Progenitor cell of endocrine pancreas (in vitro differentiated cells): ENCODE results near the gene FGFR2. TPM values are rescaled to one million over a fixed set of nuclear protein-coding genes. Genes with fewer than 3 reads are reported as not detected.

Experiments used
- DNase-seq: peaks from one replicate; pipeline ENCODE4 v3.0.0; 2021; ENCODE audit warnings: low spot score; ENCODE audit not compliant: unreplicated experiment
- H3K27ac Mint-ChIP-seq: 2 replicates; pipeline ENCODE4 v1.8.0; 2021; ENCODE audit warnings: mild to moderate bottlenecking, moderate library complexity, mixed read lengths
- H3K27me3 Mint-ChIP-seq: 2 replicates; pipeline ENCODE4 v1.8.0; 2021; ENCODE audit warnings: mixed read lengths
- H3K36me3 Mint-ChIP-seq: 2 replicates; pipeline ENCODE4 v1.8.0; 2022; ENCODE audit warnings: mixed read lengths; ENCODE audit not compliant: insufficient read depth
- H3K4me1 Mint-ChIP-seq: 2 replicates; pipeline ENCODE4 v1.8.0; 2021; ENCODE audit warnings: low read depth, mixed read lengths
- H3K4me3 Mint-ChIP-seq: 2 replicates; pipeline ENCODE4 v1.8.0; 2021; ENCODE audit warnings: low read depth, mild to moderate bottlenecking, moderate library complexity, mixed read lengths
- H3K9me3 Mint-ChIP-seq: 2 replicates; pipeline ENCODE4 v1.8.0; 2021; ENCODE audit warnings: low read depth, mixed read lengths
- CTCF ChIP-seq: fragments of 200-600 bp; sonication (generic); IDR thresholded peaks from one replicate; pipeline ENCODE4 v1.5.0; 2021; ENCODE audit warnings: antibody characterized with exemption, mild to moderate bottlenecking; ENCODE audit not compliant: unreplicated experiment
- total RNA-seq: library from RNA; stranded (reverse); gene quantifications from 2 replicates; pipeline ENCODE4 v1.2.1, GENCODE V29; 2021

Gene FGFR2
- total RNA-seq, 1 donor from 2014 or later, result 146 TPM

GRCh38 chr10:121589553-121589952, 8.7 kb downstream of the FGFR2 start:
- no peak overlapping the region for H3K27ac Mint-ChIP-seq
- TF ChIP-seq CTCF, result no peak
- H3K4me1 Mint-ChIP-seq, result peaks cover 54% of the 10 kb centered on the region
- H3K36me3 Mint-ChIP-seq, result peaks cover 58% of the 10 kb centered on the region
- H3K9me3 Mint-ChIP-seq, result peaks cover 15% of the 10 kb centered on the region
- H3K4me3 Mint-ChIP-seq, result no peak overlapping the region
- H3K27me3 Mint-ChIP-seq, result no peaks in the 10 kb centered on the region
- DNase-seq, result no peak

GRCh38 chr10:121583857-121584256, 14.4 kb downstream of the FGFR2 start:
- no peak overlapping the region for H3K4me3 Mint-ChIP-seq
- H3K27me3 Mint-ChIP-seq, result no peaks in the 10 kb centered on the region
- peaks cover 15% of the 10 kb centered on the region for H3K9me3 Mint-ChIP-seq
- peaks cover 35% of the 10 kb centered on the region for H3K4me1 Mint-ChIP-seq
- H3K36me3 Mint-ChIP-seq, result peaks cover 43% of the 10 kb centered on the region
- no peak for DNase-seq
- TF ChIP-seq CTCF, result no peak
- H3K27ac Mint-ChIP-seq, result no peak overlapping the region

GRCh38 chr10:121583258-121583657, 15.0 kb downstream of the FGFR2 start:
- H3K27ac Mint-ChIP-seq, result no peak overlapping the region
- peaks cover 35% of the 10 kb centered on the region for H3K4me1 Mint-ChIP-seq
- no peak for DNase-seq
- H3K36me3 Mint-ChIP-seq, result peaks cover 40% of the 10 kb centered on the region
- H3K4me3 Mint-ChIP-seq, result no peak overlapping the region
- no peak for TF ChIP-seq CTCF
- H3K27me3 Mint-ChIP-seq, result no peaks in the 10 kb centered on the region
- H3K9me3 Mint-ChIP-seq, result peaks cover 15% of the 10 kb centered on the region

GRCh38 chr10:121580276-121581116, 17.7 kb downstream of the FGFR2 start:
- no peak for DNase-seq
- H3K4me1 Mint-ChIP-seq, result peaks cover 45% of the 10 kb centered on the region
- peaks cover 19% of the 10 kb centered on the region for H3K36me3 Mint-ChIP-seq
- H3K27ac Mint-ChIP-seq, result peak overlapping the region; percentile 77
- H3K27me3 Mint-ChIP-seq, result no peaks in the 10 kb centered on the region
- no peak for TF ChIP-seq CTCF
- H3K4me3 Mint-ChIP-seq, result no peak overlapping the region
- H3K9me3 Mint-ChIP-seq, result no peaks in the 10 kb centered on the region

- Mint-ChIP-seq H3K4me1 (peaks cover 51% of the 10 kb centered on the region), H3K4me3 (no peak overlapping the region), H3K9me3 (no peaks in the 10 kb centered on the region), H3K36me3 (peaks cover 20% of the 10 kb centered on the region), H3K27me3 (no peaks in the 10 kb centered on the region), H3K27ac (peak overlapping the region; percentile 76)
- no peak for TF ChIP-seq CTCF
- no peak for DNase-seq
Measured at GRCh38 chr10:121579656-121580055, 18.6 kb downstream of the FGFR2 start.
